Upper lobe of right lung (tissue), 1 donor: ENCODE measurements around the gene VPS13D. TPM values are rescaled to one million over a fixed set of nuclear protein-coding genes. Genes with fewer than 3 reads are reported as not detected.
"Not testable (repeated sequence)": the region's sequence is repeated elsewhere in the genome, so short reads cannot be mapped to it uniquely, and the experiment has no call there.

ENCODE experiments used
- ATAC-seq: fragments of 200-7000 bp; cut with Tn5 transposase; one replicate; pipeline ENCODE4 v1.9.1; 2020; ENCODE audit warnings: mild to moderate bottlenecking, moderate library complexity
- DNase-seq: peaks from one replicate; pipeline ENCODE4 v3.0.0-alpha.2; 2020
- H3K27ac ChIP-seq: fragments of 200-600 bp; one replicate; pipeline ENCODE4 v1.8.0; 2022
- H3K27me3 ChIP-seq: fragments of 200-600 bp; one replicate; pipeline ENCODE4 v1.8.0; 2022; ENCODE audit warnings: mild to moderate bottlenecking
- H3K36me3 ChIP-seq: fragments of 200-600 bp; one replicate; pipeline ENCODE4 v1.8.0; 2022
- H3K4me1 ChIP-seq: fragments of 200-600 bp; one replicate; pipeline ENCODE4 v1.8.0; 2022
- H3K4me3 ChIP-seq: fragments of 200-600 bp; one replicate; pipeline ENCODE4 v1.8.0; 2022; ENCODE audit warnings: mild to moderate bottlenecking
- H3K9me3 ChIP-seq: fragments of 200-600 bp; one replicate; pipeline ENCODE4 v1.8.0; 2022
- CTCF ChIP-seq: fragments of 200-600 bp; IDR thresholded peaks from one replicate; pipeline ENCODE4 v1.8.0; 2022; ENCODE audit warnings: antibody characterized with exemption
- intact Hi-C: fragments of 100-400 bp; cut with DNase I; formaldehyde crosslinking; loops from one replicate; pipeline ENCODE4 v1.11.0; 2022
- total RNA-seq: library from RNA; stranded (reverse); fragmentation: NEBNext Ultra II Directional; extraction: Animal tissue kit (Norgen Biotek cat#: 25700); gene quantifications from one replicate; pipeline ENCODE4 v1.2.1, GENCODE V29; 2021
- donor health status: DM: no; HTN: yes; CAD: no; lungs with severe emphysema.

Gene VPS13D
- total RNA-seq, 1 donor from 2014 or later = 74.7 TPM

GRCh38 chr1:12209495-12209832 lies 20.4 kb upstream of the VPS13D start:
- H3K4me3 ChIP-seq = no peak overlapping the region
- peaks cover 11% of the 10 kb centered on the region for H3K36me3 ChIP-seq
- ATAC-seq = no peak
- intact Hi-C loops = loop anchor here (5.0 kb wide), 1 partner anchor 82 kb away; no protein-coding TSS in a partner anchor
- H3K27ac ChIP-seq = no peak overlapping the region
- H3K27me3 ChIP-seq = no peaks in the 10 kb centered on the region
- H3K9me3 ChIP-seq = no peaks in the 10 kb centered on the region
- H3K4me1 ChIP-seq = peaks cover 8% of the 10 kb centered on the region
- no peak for TF ChIP-seq CTCF
- DNase-seq = no peak

- Histone ChIP-seq H3K27me3 (no peaks in the 10 kb centered on the region), H3K27ac (no peak overlapping the region), H3K4me3 (no peak overlapping the region), H3K4me1 (no peaks in the 10 kb centered on the region), H3K9me3 (no peaks in the 10 kb centered on the region), H3K36me3 (no peaks in the 10 kb centered on the region)
- intact Hi-C loops = no loop called here
- DNase-seq = no peak
- no peak for ATAC-seq
- TF ChIP-seq CTCF = no peak
These were observed 14.5 kb upstream of the VPS13D start for GRCh38 chr1:12215118-12215961.

- Histone ChIP-seq H3K9me3 (no peaks in the 10 kb centered on the region), H3K27ac (no peak overlapping the region), H3K4me3 (no peak overlapping the region), H3K27me3 (no peaks in the 10 kb centered on the region), H3K36me3 (no peaks in the 10 kb centered on the region), H3K4me1 (no peaks in the 10 kb centered on the region)
- TF ChIP-seq CTCF = no peak
- intact Hi-C loops = no loop called here
- ATAC-seq (no peak), DNase-seq (no peak)
These were observed 10.0 kb upstream of the VPS13D start for GRCh38 chr1:12219800-12220199.

GRCh38 chr1:12220890-12221289 lies 8.9 kb upstream of the VPS13D start:
- intact Hi-C loops = no loop called here
- Histone ChIP-seq H3K27me3 (no peaks in the 10 kb centered on the region), H3K36me3 (no peaks in the 10 kb centered on the region), H3K4me3 (no peak overlapping the region), H3K4me1 (no peaks in the 10 kb centered on the region), H3K27ac (no peak overlapping the region), H3K9me3 (no peaks in the 10 kb centered on the region)
- ATAC-seq (no peak), DNase-seq (no peak)
- no peak for TF ChIP-seq CTCF

- H3K4me3 ChIP-seq, H3K9me3 ChIP-seq, intact Hi-C loops, H3K4me1 ChIP-seq, H3K27ac ChIP-seq, H3K27me3 ChIP-seq, ATAC-seq, H3K36me3 ChIP-seq, DNase-seq: not testable (repeated sequence)
These were observed 7.1 kb upstream of the VPS13D start for GRCh38 chr1:12222700-12223099.

- H3K4me1 ChIP-seq, intact Hi-C loops, H3K27ac ChIP-seq, H3K9me3 ChIP-seq, H3K27me3 ChIP-seq, H3K36me3 ChIP-seq, DNase-seq, ATAC-seq, H3K4me3 ChIP-seq: not testable (repeated sequence)
These were observed 5.7 kb upstream of the VPS13D start for GRCh38 chr1:12224092-12224491.

- TF ChIP-seq CTCF = no peak
- Histone ChIP-seq H3K4me1 (peaks cover 25% of the 10 kb centered on the region), H3K9me3 (no peaks in the 10 kb centered on the region), H3K27ac (no peak overlapping the region), H3K36me3 (no peaks in the 10 kb centered on the region), H3K4me3 (no peak overlapping the region), H3K27me3 (no peaks in the 10 kb centered on the region)
- intact Hi-C loops = no loop called here
- DNase-seq (no peak), ATAC-seq (no peak)
These were observed 851 bp upstream of the VPS13D start for GRCh38 chr1:12228979-12229378.
